GM19035 (cell line): ENCODE results near the gene CDH4.
"Not testable (repeated sequence)": the region's sequence is repeated elsewhere in the genome, so short reads cannot be mapped to it uniquely, and the experiment has no call there.

Source experiments
- ATAC-seq: cut with Tn5 transposase; IDR thresholded peaks from one replicate; pipeline ENCODE4 v1.9.1; 2021; ENCODE audit not compliant: unreplicated experiment

Gene CDH4

GRCh38 chr20:61253264-61253639 lies 1.2 kb downstream of the CDH4 start:
- ATAC-seq = no peak

GRCh38 chr20:61253640-61254511 lies 1.8 kb downstream of the CDH4 start:
- ATAC-seq = no peak

GRCh38 chr20:61254881-61255626 lies 3.0 kb downstream of the CDH4 start:
- ATAC-seq = no peak

- ATAC-seq = no peak
Observed at GRCh38 chr20:61256365-61256764, 4.3 kb downstream of the CDH4 start.

- no peak for ATAC-seq
Observed at GRCh38 chr20:61256824-61257223, 4.8 kb downstream of the CDH4 start.

GRCh38 chr20:61257611-61258010 lies 5.5 kb downstream of the CDH4 start:
- ATAC-seq = no peak

- ATAC-seq = no peak
Observed at GRCh38 chr20:61259741-61260140, 7.7 kb downstream of the CDH4 start.

- no peak for ATAC-seq
Observed at GRCh38 chr20:61260905-61261304, 8.8 kb downstream of the CDH4 start.

GRCh38 chr20:61262036-61262435 lies 10.0 kb downstream of the CDH4 start:
- no peak for ATAC-seq

GRCh38 chr20:61262514-61262913 lies 10.5 kb downstream of the CDH4 start:
- ATAC-seq = no peak

- no peak for ATAC-seq
Observed at GRCh38 chr20:61263084-61263695, 11.1 kb downstream of the CDH4 start.

GRCh38 chr20:61263938-61264337 lies 11.9 kb downstream of the CDH4 start:
- ATAC-seq = no peak

GRCh38 chr20:61267241-61267640 lies 15.2 kb downstream of the CDH4 start:
- ATAC-seq = no peak

GRCh38 chr20:61268024-61268423 lies 16.0 kb downstream of the CDH4 start:
- ATAC-seq = no peak

GRCh38 chr20:61271312-61272231 lies 19.5 kb downstream of the CDH4 start:
- no peak for ATAC-seq

GRCh38 chr20:61273024-61273423 lies 21.0 kb downstream of the CDH4 start:
- ATAC-seq = not testable (repeated sequence)

GRCh38 chr20:61273666-61274065 lies 21.6 kb downstream of the CDH4 start:
- not testable (repeated sequence) for ATAC-seq

GRCh38 chr20:61274326-61274725 lies 22.3 kb downstream of the CDH4 start:
- no peak for ATAC-seq

GRCh38 chr20:61278296-61278695 lies 26.2 kb downstream of the CDH4 start:
- ATAC-seq = no peak

GRCh38 chr20:61279621-61280150 lies 27.6 kb downstream of the CDH4 start:
- no peak for ATAC-seq
